ENCODE data around the gene TRERF1.

- TF ChIP-seq CTCF (IDR thresholded peaks at IDR 0.05; ENCODE audit: control extremely low read depth in 1 of 3, insufficient read depth in 1 of 3, low read depth in 1 of 3, low read length in 3 of 3) (no peak), CBX5 (IDR thresholded peaks at IDR 0.05; ENCODE audit: low read depth, low read length) (no peak), RAD21 (IDR thresholded peaks at IDR 0.05 in 1 of 2, conservative IDR thresholded peaks at IDR 0.05 in 1 of 2; ENCODE audit: low read depth in 2 of 2, low read length in 2 of 2) (no peak), BRCA1 (IDR thresholded peaks at IDR 0.05; ENCODE audit: low read depth, low read length) (no peak), POLR2AphosphoS5 (IDR thresholded peaks at IDR 0.05; ENCODE audit: low read depth, low read length) (no peak), GTF2F1 (IDR thresholded peaks at IDR 0.05; ENCODE audit: borderline replicate concordance, low read depth, low read length) (no peak), RXRA (IDR thresholded peaks at IDR 0.05; ENCODE audit: insufficient read depth, low read depth, low read length) (no peak), EZH2 (IDR thresholded peaks at IDR 0.05; ENCODE audit: low read depth, low read length, severe bottlenecking) (no peak), TAF1 (IDR thresholded peaks at IDR 0.05; ENCODE audit: low read depth, low read length) (no peak), POLR2A (IDR thresholded peaks at IDR 0.05; ENCODE audit: control extremely low read depth in 1 of 2, low read depth in 2 of 2, low read length in 2 of 2) (no peak), EP300 (IDR thresholded peaks at IDR 0.05; ENCODE audit: borderline replicate concordance in 1 of 2, low read depth in 2 of 2, low read length in 2 of 2) (no peak), PHF8 (conservative IDR thresholded peaks at IDR 0.05; ENCODE audit: low read depth, low read length) (no peak), ATF3 (IDR thresholded peaks at IDR 0.05; ENCODE audit: insufficient read depth, low read depth, low read length) (no peak)
Observed at GRCh38 chr6:42251911-42252637, 199.7 kb downstream of the TRERF1 start.

All from H1 (cell line).